A549 (cell line): ENCODE measurements around the gene SOX5.

ENCODE experiments used
- CHD4 ChIP-seq: fragments of 200-600 bp; sonication (generic); IDR thresholded peaks from 2 replicates; pipeline ENCODE4 v1.6.1; 2016; ENCODE audit warnings: antibody characterized with exemption, mild to moderate bottlenecking, borderline replicate concordance
- CTCF ChIP-seq: fragments of >200 bp; sonication (Bioruptor Twin); formaldehyde crosslinking; IDR thresholded peaks from 3 replicates; pipeline ENCODE4 v1.5.1; 2016
- EHMT2 ChIP-seq: fragments of 200-600 bp; sonication (generic); IDR thresholded peaks from 2 replicates; pipeline ENCODE4 v1.6.1; 2016; ENCODE audit warnings: antibody characterized with exemption, low read depth, mild to moderate bottlenecking, moderate library complexity
- ESRRA ChIP-seq: fragments of 150-350 bp; IDR thresholded peaks from 2 replicates; pipeline ENCODE4 v1.6.1; 2014; ENCODE audit warnings: mild to moderate bottlenecking, low read length, borderline replicate concordance
- FOSL2 ChIP-seq, 2 experiments: fragments of 450-650 bp in 1 of 2; fragments of >200 bp in 1 of 2; sonication (Bioruptor Twin) in 1 of 2; formaldehyde crosslinking; IDR thresholded peaks; 2 replicates each; pipeline versions ENCODE4 v1.5.0 to v1.6.1; 2016 to 2020; ENCODE audit warnings: mild to moderate bottlenecking in 1 of 2, moderate library complexity in 1 of 2
- HMGXB4 ChIP-seq: fragments of 250-450 bp; sonication (Bioruptor Pico); IDR thresholded peaks from 2 replicates; pipeline ENCODE4 v1.5.0; 2021; ENCODE audit warnings: mild to moderate bottlenecking, moderate library complexity, borderline replicate concordance
- JUN ChIP-seq, 2 experiments: fragments of >200 bp; sonication (Bioruptor Twin); formaldehyde crosslinking; IDR thresholded peaks; 2 replicates in 1 of 2; 3 replicates in 1 of 2; pipeline ENCODE4 v1.6.1; 2016 to 2017
- JUNB ChIP-seq: fragments of >200 bp; sonication (Bioruptor Twin); formaldehyde crosslinking; IDR thresholded peaks from 2 replicates; pipeline ENCODE4 v1.6.1; 2016
- MAX ChIP-seq: IDR thresholded peaks from 2 replicates; pipeline ENCODE4 v1.6.1; 2012
- POLR2A ChIP-seq: IDR thresholded peaks from 2 replicates; pipeline ENCODE4 v1.6.1; 2012; ENCODE audit warnings: mild to moderate bottlenecking, low read length
- RARB ChIP-seq: fragments of 250-450 bp; sonication (Bioruptor Pico); IDR thresholded peaks from 2 replicates; pipeline ENCODE4 v1.8.0; 2021; ENCODE audit warnings: mild to moderate bottlenecking, moderate library complexity
- RFX5 ChIP-seq: fragments of 450-650 bp; IDR thresholded peaks from 2 replicates; pipeline ENCODE4 v1.7.1; 2014; ENCODE audit warnings: antibody characterized with exemption, mild to moderate bottlenecking, moderate library complexity
- TF ChIP-seq, protein P1 (sequence below): fragments of 450-650 bp; IDR thresholded peaks from 2 replicates; pipeline ENCODE4 v1.6.1; 2014; ENCODE audit warnings: antibody characterized with exemption
- TF ChIP-seq, protein P2 (sequence below): fragments of 200-600 bp; sonication (generic); IDR thresholded peaks from 2 replicates; pipeline ENCODE4 v1.6.1; 2016; ENCODE audit warnings: antibody characterized with exemption, mild to moderate bottlenecking, moderate library complexity

DNA sequence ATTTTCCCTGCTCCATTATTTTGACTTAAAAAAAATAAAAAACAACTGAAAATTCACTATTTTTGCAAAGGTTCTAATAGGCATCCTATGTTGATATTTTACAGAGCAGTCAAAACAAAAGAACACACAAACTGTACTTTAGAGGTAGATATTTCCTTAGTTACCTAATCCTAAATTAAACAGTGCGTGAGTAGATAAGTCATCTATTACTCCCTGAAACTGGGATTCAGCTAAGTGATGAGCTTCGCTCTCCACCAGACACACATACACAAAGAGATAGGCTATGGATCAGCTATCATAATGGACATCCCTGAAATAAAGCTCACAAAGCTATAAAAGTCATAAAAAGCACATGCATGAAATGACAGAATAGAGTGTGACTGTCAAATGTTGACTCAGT is 398.7 kb downstream of the SOX5 start:
- TF ChIP-seq CTCF (no peak), EHMT2 (no peak), ESRRA (no peak), HMGXB4 (CRISPR knock-in tag) (no peak), FOSL2 (IDR thresholded peaks at IDR 0.05) (no peak), FOSL2 (CRISPR knock-in tag; IDR thresholded peaks at IDR 0.05) (no peak), RARB (no peak), RFX5 (no peak), CHD4 (no peak), POLR2A (no peak), MAX (no peak), JUNB (no peak), JUN (IDR thresholded peaks at IDR 0.05) (no peak)
- TF ChIP-seq, protein P1, sequence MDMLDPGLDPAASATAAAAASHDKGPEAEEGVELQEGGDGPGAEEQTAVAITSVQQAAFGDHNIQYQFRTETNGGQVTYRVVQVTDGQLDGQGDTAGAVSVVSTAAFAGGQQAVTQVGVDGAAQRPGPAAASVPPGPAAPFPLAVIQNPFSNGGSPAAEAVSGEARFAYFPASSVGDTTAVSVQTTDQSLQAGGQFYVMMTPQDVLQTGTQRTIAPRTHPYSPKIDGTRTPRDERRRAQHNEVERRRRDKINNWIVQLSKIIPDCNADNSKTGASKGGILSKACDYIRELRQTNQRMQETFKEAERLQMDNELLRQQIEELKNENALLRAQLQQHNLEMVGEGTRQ, result no peak
- TF ChIP-seq, protein P2, sequence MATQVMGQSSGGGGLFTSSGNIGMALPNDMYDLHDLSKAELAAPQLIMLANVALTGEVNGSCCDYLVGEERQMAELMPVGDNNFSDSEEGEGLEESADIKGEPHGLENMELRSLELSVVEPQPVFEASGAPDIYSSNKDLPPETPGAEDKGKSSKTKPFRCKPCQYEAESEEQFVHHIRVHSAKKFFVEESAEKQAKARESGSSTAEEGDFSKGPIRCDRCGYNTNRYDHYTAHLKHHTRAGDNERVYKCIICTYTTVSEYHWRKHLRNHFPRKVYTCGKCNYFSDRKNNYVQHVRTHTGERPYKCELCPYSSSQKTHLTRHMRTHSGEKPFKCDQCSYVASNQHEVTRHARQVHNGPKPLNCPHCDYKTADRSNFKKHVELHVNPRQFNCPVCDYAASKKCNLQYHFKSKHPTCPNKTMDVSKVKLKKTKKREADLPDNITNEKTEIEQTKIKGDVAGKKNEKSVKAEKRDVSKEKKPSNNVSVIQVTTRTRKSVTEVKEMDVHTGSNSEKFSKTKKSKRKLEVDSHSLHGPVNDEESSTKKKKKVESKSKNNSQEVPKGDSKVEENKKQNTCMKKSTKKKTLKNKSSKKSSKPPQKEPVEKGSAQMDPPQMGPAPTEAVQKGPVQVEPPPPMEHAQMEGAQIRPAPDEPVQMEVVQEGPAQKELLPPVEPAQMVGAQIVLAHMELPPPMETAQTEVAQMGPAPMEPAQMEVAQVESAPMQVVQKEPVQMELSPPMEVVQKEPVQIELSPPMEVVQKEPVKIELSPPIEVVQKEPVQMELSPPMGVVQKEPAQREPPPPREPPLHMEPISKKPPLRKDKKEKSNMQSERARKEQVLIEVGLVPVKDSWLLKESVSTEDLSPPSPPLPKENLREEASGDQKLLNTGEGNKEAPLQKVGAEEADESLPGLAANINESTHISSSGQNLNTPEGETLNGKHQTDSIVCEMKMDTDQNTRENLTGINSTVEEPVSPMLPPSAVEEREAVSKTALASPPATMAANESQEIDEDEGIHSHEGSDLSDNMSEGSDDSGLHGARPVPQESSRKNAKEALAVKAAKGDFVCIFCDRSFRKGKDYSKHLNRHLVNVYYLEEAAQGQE, result no peak
